Loucy (cell line): ENCODE results near the gene UCMA.
"Not testable (repeated sequence)": the region's sequence is repeated elsewhere in the genome, so short reads cannot be mapped to it uniquely, and the experiment has no call there.

ENCODE experiments used
- CTCF ChIP-seq: fragments of 200-600 bp; sonication (generic); conservative IDR thresholded peaks from 2 replicates; pipeline ENCODE4 v1.5.1; 2014; ENCODE audit warnings: mild to moderate bottlenecking, antibody characterized with exemption, low read length
- EZH2phosphoT487 ChIP-seq: fragments of 200-600 bp; IDR thresholded peaks from 2 replicates; pipeline ENCODE4 v1.6.1; 2018; ENCODE audit warnings: antibody characterized with exemption, mild to moderate bottlenecking, moderate library complexity, borderline replicate concordance

DNA sequence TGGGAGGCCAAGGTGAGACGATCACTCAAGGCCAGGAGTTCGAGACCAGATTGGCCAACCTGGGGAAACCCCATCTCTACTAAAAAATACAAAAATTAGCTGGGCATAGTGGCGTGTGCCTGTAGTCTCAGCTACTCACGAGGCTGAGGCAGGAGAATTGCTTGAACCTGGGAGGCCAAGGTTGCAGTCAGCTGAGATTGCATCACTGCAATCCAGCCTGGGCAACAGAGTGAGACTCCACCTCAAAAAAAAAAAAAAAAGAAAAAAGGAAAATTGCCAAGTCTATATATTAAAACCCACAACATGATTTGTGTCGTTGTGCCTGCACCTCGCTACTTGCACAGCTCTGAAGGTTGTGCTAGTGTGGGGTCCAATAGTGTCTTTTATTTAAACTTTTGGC lies 48.2 kb upstream of the UCMA start:
- not testable (repeated sequence) for TF ChIP-seq CTCF, EZH2phosphoT487
